Endothelial cell of umbilical vein (primary cell): Measurements from ENCODE around the gene KLC1. TPM values are rescaled to one million over a fixed set of nuclear protein-coding genes. Genes with fewer than 3 reads are reported as not detected.

Experiments used
- BruUV-seq: library from RNA; stranded (reverse); fragments of 400-500 nt; replicated peaks from 2 replicates; lab custom pipeline; 2021; lab: Mats Ljungman, UMichigan
- CTCF ChIA-PET: fragments of 300-600, 350-600 bp; sonication (Branson Sonifier 250); formaldehyde crosslinking; loops from one replicate; lab custom pipeline; 2021; ENCODE audit warnings: antibody characterized with exemption, inconsistent platforms; lab: Charles Lee
- POLR2A ChIA-PET: fragments of 300-600, 350-600 bp; sonication (Branson Sonifier 250); formaldehyde crosslinking; loops from one replicate; lab custom pipeline; 2021; ENCODE audit warnings: antibody characterized with exemption, inconsistent platforms; lab: Charles Lee
- DNase-seq: peaks from one replicate; pipeline ENCODE4 v3.0.0-alpha.2; 2011; ENCODE audit warnings: low read depth, low spot score
- FAIRE-seq: peaks from 2 replicates; lab custom pipeline; 2011; peaks lifted over from hg19 to GRCh38; lab: Jason Lieb, UNC
- H2AFZ ChIP-seq: 2 replicates; pipeline ENCODE4 v1.6.0; 2012; ENCODE audit warnings: low read depth, low read length, control low read depth, inconsistent platforms
- H3K27ac ChIP-seq: 2 replicates; pipeline ENCODE4 v1.5.1; 2011; ENCODE audit warnings: low read depth, mild to moderate bottlenecking, control low read depth, low read length, moderate library complexity; ENCODE audit not compliant: insufficient read depth
- H3K27me3 ChIP-seq, 2 experiments: 2 replicates each; pipeline versions ENCODE4 v1.6.0 to v1.6.1; 2011; ENCODE audit warnings: low read length in 2 of 2, mixed read lengths in 1 of 2; ENCODE audit not compliant: control insufficient read depth in 2 of 2, insufficient read depth in 2 of 2
- H3K36me3 ChIP-seq, 2 experiments: 2 replicates in 1 of 2; 3 replicates in 1 of 2; pipeline ENCODE4 v1.5.1; 2011; ENCODE audit warnings: low read length in 2 of 2, mild to moderate bottlenecking in 1 of 2, moderate library complexity in 1 of 2; ENCODE audit not compliant: control insufficient read depth in 2 of 2, insufficient read depth in 2 of 2; ENCODE audit errors: extremely low read depth in 1 of 2
- H3K4me1 ChIP-seq: 3 replicates; pipeline ENCODE4 v1.5.1; 2011; ENCODE audit warnings: mild to moderate bottlenecking, low read length; ENCODE audit not compliant: control insufficient read depth, insufficient read depth; ENCODE audit errors: extremely low read depth
- H3K4me2 ChIP-seq: 2 replicates; pipeline ENCODE4 v1.6.1; 2011; ENCODE audit warnings: low read length, control low read depth, mixed read lengths; ENCODE audit not compliant: insufficient read depth
- H3K4me3 ChIP-seq, 3 experiments: fragments of 200-600 bp in 1 of 3; sonication (generic), shearing (Covaris generic) in 1 of 3; replicated peaks in 1 of 3; 2 replicates each; pipeline ENCODE4 v1.5.1; 2011 to 2016; ENCODE audit warnings: control low read depth in 3 of 3, low read length in 3 of 3, mild to moderate bottlenecking in 2 of 3, inconsistent platforms in 1 of 3, low read depth in 1 of 3, moderate library complexity in 1 of 3; ENCODE audit not compliant: insufficient read depth in 1 of 3
- H3K79me2 ChIP-seq: 2 replicates; pipeline ENCODE4 v1.6.0; 2012; ENCODE audit warnings: low read length, inconsistent platforms; ENCODE audit not compliant: control insufficient read depth, insufficient read depth
- H3K9ac ChIP-seq: replicated peaks from 2 replicates; pipeline ENCODE3; 2011; ENCODE audit warnings: low read length, control low read depth; ENCODE audit not compliant: insufficient read depth; ENCODE audit errors: extremely low read depth
- H3K9me1 ChIP-seq: replicated peaks from 3 replicates; pipeline ENCODE4 v1.6.0; 2011; ENCODE audit warnings: mild to moderate bottlenecking, low read length; ENCODE audit not compliant: control insufficient read depth, insufficient read depth; ENCODE audit errors: extremely low read depth
- H3K9me3 ChIP-seq: replicated peaks from 2 replicates; pipeline ENCODE4 v1.5.1; 2012; ENCODE audit warnings: low read length, inconsistent platforms; ENCODE audit not compliant: control insufficient read depth, insufficient read depth
- H4K20me1 ChIP-seq: replicated peaks from 2 replicates; pipeline ENCODE3; 2011; ENCODE audit warnings: mild to moderate bottlenecking, low read length; ENCODE audit not compliant: control insufficient read depth, insufficient read depth; ENCODE audit errors: extremely low read depth
- EZH2 ChIP-seq: IDR thresholded peaks from 2 replicates; pipeline ENCODE4 v1.6.1; 2012; ENCODE audit warnings: borderline replicate concordance, low read depth, mild to moderate bottlenecking, moderate library complexity, low read length, inconsistent platforms; ENCODE audit not compliant: severe bottlenecking
- FOS ChIP-seq: IDR thresholded peaks from 2 replicates; pipeline ENCODE4 v1.6.1; 2011; ENCODE audit warnings: mild to moderate bottlenecking, low read length, moderate library complexity, borderline replicate concordance; ENCODE audit not compliant: insufficient read depth
- GATA2 ChIP-seq: IDR thresholded peaks from 2 replicates; pipeline ENCODE4 v1.7.0; 2011; ENCODE audit warnings: low read depth, mild to moderate bottlenecking, moderate library complexity, mixed read lengths, low read length; ENCODE audit not compliant: insufficient read length, insufficient read depth
- JUN ChIP-seq: IDR thresholded peaks from 2 replicates; pipeline ENCODE4 v1.6.1; 2011; ENCODE audit warnings: borderline replicate concordance, low read depth; ENCODE audit not compliant: insufficient read length, insufficient read depth
- MAX ChIP-seq: IDR thresholded peaks from 2 replicates; pipeline ENCODE4 v1.6.1; 2011; ENCODE audit not compliant: insufficient read depth, insufficient read length
- MYC ChIP-seq: IDR thresholded peaks from one replicate; pipeline ENCODE4 v1.6.1; 2011; ENCODE audit warnings: mild to moderate bottlenecking, low read depth, low read length
- POLR2A ChIP-seq: IDR thresholded peaks from 2 replicates; pipeline ENCODE4 v1.6.1; 2012; ENCODE audit warnings: low read depth, mild to moderate bottlenecking, control low read depth, low read length
- POLR2AphosphoS5 ChIP-seq: IDR thresholded peaks from 2 replicates; pipeline ENCODE4 v1.6.1; 2012; ENCODE audit warnings: low read depth, mild to moderate bottlenecking, control low read depth, low read length, moderate library complexity; ENCODE audit not compliant: insufficient read depth
- dilution Hi-C: fragments of 300-500 bp; cut with MboI; formaldehyde crosslinking; loops from one replicate; pipeline ENCODE4 v1.15.0; 2019; ENCODE audit warnings: low sequenced_read_pairs; ENCODE audit not compliant: extremely low pct_ligation_motif_present
- intact Hi-C: fragments of 100-400 bp; cut with micrococcal nuclease; formaldehyde crosslinking; loops from one replicate; pipeline ENCODE4 v1.10.0; 2022
- polyA plus RNA-seq, 4 experiments: library from polyadenylated mRNA; depleted of rRNA in 3 of 4; stranded (reverse) in 3 of 4; unstranded in 1 of 4; fragments of >200 nt; gene quantifications; 2 replicates each; pipeline versions ENCODE4 v1.2.1 to v1.2.3, GENCODE V29; 2011 to 2012; ENCODE audit warnings: missing spikeins in 1 of 4
- total RNA-seq: library from RNA; stranded (reverse); gene quantifications from 2 replicates; pipeline ENCODE4 v1.2.3, GENCODE V29; 2021
- TF ChIP-seq, protein P1 (sequence below), 2 donors: IDR thresholded peaks; 1 replicate in 1 of 2; 2 replicates in 1 of 2; pipeline ENCODE4 v1.5.1; 2011; ENCODE audit warnings: low read length in 2 of 2, mild to moderate bottlenecking in 2 of 2, moderate library complexity in 2 of 2, control low read depth in 1 of 2, inconsistent platforms in 1 of 2, low read depth in 1 of 2; ENCODE audit not compliant: insufficient read depth in 1 of 2; ENCODE audit errors: extremely low read depth in 1 of 2

KLC1 gene
- total and polyA plus RNA-seq, 2 donors (not counting 3 experiments of a cell fraction or from before 2014, with no cell fraction given) = 124 to 233 TPM

DNA sequence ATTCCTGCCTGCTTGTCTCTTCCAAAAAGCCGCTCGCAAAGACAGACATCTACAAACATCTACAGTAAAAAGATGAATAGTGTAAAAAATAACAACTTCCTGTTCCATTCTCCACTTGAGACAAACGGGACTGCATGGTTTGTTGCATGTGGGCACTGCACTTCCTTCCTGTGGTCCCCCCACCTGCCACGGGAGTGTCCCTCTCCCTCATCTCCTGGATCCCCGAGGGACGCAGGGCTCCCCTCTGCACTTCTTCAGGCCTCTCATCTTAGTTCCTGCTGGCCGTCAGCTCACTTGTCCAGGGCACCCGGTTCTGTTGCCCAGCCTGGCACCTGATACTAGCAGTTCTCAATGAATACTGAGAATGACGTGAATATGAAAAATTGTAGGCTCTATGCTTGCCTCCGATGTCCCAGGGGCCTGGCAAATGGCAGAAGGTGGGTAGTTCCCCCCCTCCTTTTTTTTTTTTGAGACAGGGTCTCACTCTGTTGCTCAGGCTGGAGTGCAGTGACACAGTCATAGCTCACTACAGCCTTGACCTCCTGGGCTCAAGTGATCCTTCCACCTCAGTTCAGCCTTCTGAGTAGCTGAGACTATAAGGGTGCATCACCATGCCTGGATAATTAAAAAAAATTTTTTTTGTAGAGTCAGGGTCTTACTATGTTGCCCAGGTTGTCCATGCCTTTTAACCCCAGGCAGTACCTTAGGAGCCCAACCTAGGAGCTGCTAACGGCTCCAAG lies 3.5 kb upstream of the KLC1 start:
- Histone ChIP-seq H3K4me1 (peaks cover 24% of the 10 kb centered on the region), H3K4me3 (no peak overlapping the region), H3K79me2 (peaks cover 15% of the 10 kb centered on the region), H2AFZ (peak overlapping the region; percentile 51), H3K27ac (no peak overlapping the region), H3K36me3 (no peaks in the 10 kb centered on the region), H3K9me1 (no peaks in the 10 kb centered on the region), H4K20me1 (no peaks in the 10 kb centered on the region), H3K9ac (no peak overlapping the region), H3K27me3 (no peaks in the 10 kb centered on the region), H3K9me3 (no peaks in the 10 kb centered on the region), H3K4me2 (no peak overlapping the region)
- no peak for FAIRE-seq
- no TSS peak for BruUV-seq
- TF ChIP-seq FOS (no peak), GATA2 (no peak), MAX (no peak), MYC (no peak), POLR2A (no peak), POLR2AphosphoS5 (no peak), JUN (no peak), EZH2 (no peak)
- TF ChIP-seq, protein P1, sequence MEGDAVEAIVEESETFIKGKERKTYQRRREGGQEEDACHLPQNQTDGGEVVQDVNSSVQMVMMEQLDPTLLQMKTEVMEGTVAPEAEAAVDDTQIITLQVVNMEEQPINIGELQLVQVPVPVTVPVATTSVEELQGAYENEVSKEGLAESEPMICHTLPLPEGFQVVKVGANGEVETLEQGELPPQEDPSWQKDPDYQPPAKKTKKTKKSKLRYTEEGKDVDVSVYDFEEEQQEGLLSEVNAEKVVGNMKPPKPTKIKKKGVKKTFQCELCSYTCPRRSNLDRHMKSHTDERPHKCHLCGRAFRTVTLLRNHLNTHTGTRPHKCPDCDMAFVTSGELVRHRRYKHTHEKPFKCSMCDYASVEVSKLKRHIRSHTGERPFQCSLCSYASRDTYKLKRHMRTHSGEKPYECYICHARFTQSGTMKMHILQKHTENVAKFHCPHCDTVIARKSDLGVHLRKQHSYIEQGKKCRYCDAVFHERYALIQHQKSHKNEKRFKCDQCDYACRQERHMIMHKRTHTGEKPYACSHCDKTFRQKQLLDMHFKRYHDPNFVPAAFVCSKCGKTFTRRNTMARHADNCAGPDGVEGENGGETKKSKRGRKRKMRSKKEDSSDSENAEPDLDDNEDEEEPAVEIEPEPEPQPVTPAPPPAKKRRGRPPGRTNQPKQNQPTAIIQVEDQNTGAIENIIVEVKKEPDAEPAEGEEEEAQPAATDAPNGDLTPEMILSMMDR (IDR thresholded peaks at IDR 0.05; ENCODE audit: extremely low read depth in 1 of 2, insufficient read depth in 1 of 2, low read depth in 1 of 2, low read length in 2 of 2) = no peak
- ChIA-PET CTCF (interaction anchor here (0.6 to 1.2 kb wide), 4 partner anchors 11 to 61 kb away, joined by 3 to 6 read pairs (median 3); no protein-coding TSS in a partner anchor), POLR2A (no interaction called here)
- intact Hi-C loops (no loop called here), dilution Hi-C loops (no loop called here)
- no peak for DNase-seq
